CD4-positive, alpha-beta T cell treated with Interleukin-12 subunit alpha and Interleukin-12 subunit beta, for 1 hour (primary cell): Measurements from ENCODE around the gene NUTM2B.
"Not testable (repeated sequence)": the region's sequence is repeated elsewhere in the genome, so short reads cannot be mapped to it uniquely, and the experiment has no call there.

Experiments used
- DNase-seq: peaks from one replicate; pipeline ENCODE4 v3.0.0-alpha.2; 2020

NUTM2B gene

DNA sequence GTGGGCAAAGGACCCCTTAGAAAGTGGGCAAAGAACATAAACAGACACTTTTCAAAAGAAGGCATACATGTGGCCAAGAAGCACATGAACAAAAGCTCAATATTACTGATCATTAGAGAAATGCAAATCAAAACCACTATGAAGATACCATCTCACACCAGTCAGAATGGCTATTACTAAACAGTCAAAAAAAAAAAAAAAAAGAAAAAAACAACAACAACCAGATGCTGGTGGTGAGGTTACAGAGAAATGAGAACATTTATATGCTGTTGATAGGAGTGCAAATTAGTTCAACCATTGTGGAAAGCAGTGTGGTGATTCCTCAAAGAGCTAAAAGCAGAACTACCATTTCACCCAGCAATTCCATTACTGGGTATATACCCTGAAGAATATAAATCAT is 50.6 kb downstream of the NUTM2B start:
- DNase-seq, result not testable (repeated sequence)

DNA sequence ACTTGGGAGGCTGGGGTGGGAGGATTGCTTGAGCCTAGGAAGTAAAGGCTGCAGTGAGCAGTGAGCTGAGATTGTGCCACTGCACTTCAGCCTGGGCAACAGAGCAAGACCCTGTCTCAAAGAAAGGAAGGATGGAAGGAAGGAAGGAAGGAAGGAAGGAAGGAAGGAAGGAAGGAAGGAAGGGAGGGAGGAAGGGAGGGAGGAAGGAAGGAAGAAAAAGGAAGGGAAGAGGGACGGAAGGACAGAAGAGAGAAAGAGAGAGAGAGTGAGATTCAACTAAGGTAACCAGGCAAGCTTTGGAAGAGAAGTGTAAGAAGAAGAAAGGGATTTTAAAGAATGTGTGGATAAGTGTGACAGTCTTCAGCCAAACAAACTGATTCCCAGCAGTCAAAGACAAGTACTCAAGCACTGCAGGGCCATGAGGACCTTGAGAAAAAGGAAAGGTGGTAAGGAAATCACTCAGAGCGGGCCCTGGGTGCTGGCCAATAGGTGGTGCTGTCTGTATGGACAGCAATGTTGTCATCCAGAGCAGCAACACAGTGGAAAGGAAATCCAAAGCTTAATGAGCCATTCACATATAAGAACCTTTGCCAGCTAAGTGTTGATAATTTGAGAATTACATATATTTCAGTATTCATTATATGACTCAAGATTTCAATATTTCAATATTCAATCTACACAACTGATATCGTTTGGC is 55.4 kb downstream of the NUTM2B start:
- not testable (repeated sequence) for DNase-seq
